ENCODE data around the gene RASA1. TPM values are rescaled to one million over a fixed set of nuclear protein-coding genes. Genes with fewer than 3 reads are reported as not detected.

Gene RASA1
- total RNA-seq, 1 donor from 2014 or later = 22.6 TPM

DNA sequence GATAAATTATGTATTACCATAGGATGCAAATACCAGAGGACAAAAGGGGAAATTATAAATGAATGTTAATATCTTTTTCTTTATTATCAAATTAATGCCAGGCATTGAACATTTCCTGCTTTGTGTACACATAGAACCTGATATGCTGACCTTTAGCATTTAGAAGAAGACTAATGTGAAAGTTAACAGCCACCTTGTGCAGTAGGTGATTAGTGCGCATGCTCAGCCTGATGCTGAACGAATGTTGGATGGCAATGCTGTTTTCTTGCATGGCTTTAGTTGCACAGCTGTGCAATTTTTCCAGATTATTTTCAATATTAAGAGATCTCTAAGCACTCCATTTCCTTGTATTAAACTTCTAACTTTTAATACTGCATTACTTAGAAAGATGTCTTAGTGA is 99.6 kb downstream of the RASA1 start:
- H3K4me3 ChIP-seq (ENCODE audit: low read depth, low read length) = no peak overlapping the region

DNA sequence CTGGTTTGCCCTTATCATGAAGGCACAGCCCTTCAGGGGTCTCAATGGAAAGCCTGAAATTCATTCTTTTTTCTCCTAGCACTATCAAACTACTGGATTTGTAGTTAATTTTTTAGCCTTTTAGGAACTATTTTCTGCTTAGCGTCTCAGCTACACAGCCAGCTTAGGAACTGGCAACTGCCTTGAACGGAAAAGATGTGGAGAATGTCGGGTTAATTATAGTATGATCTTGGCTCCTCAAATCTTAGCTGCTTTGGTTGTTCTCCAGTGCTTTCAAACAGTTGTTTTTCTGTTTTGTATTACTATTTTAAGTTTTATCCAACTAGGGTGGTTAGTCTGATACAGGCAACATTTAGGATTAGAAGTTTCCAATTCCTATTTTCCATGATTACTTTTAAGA is 100.9 kb downstream of the RASA1 start:
- DNase-seq (ENCODE audit: low read depth) = no peak
- no peak for FAIRE-seq
- no peaks in the 10 kb centered on the region for H3K36me3 ChIP-seq (ENCODE audit: control insufficient read depth, insufficient read depth, low read length)

More for the DNA sequence above, 99.6 kb downstream of the RASA1 start:
- TF ChIP-seq, protein P1, sequence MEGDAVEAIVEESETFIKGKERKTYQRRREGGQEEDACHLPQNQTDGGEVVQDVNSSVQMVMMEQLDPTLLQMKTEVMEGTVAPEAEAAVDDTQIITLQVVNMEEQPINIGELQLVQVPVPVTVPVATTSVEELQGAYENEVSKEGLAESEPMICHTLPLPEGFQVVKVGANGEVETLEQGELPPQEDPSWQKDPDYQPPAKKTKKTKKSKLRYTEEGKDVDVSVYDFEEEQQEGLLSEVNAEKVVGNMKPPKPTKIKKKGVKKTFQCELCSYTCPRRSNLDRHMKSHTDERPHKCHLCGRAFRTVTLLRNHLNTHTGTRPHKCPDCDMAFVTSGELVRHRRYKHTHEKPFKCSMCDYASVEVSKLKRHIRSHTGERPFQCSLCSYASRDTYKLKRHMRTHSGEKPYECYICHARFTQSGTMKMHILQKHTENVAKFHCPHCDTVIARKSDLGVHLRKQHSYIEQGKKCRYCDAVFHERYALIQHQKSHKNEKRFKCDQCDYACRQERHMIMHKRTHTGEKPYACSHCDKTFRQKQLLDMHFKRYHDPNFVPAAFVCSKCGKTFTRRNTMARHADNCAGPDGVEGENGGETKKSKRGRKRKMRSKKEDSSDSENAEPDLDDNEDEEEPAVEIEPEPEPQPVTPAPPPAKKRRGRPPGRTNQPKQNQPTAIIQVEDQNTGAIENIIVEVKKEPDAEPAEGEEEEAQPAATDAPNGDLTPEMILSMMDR (IDR thresholded peaks at IDR 0.05; ENCODE audit: insufficient read depth, low read length, severe bottlenecking) = no peak
- FAIRE-seq (no peak), DNase-seq (ENCODE audit: low read depth) (no peak)
- no peaks in the 10 kb centered on the region for H3K36me3 ChIP-seq (ENCODE audit: control insufficient read depth, insufficient read depth, low read length)
- no peaks in the 10 kb centered on the region for H3K27me3 ChIP-seq (ENCODE audit: control insufficient read depth, insufficient read depth, low read length)

DNA sequence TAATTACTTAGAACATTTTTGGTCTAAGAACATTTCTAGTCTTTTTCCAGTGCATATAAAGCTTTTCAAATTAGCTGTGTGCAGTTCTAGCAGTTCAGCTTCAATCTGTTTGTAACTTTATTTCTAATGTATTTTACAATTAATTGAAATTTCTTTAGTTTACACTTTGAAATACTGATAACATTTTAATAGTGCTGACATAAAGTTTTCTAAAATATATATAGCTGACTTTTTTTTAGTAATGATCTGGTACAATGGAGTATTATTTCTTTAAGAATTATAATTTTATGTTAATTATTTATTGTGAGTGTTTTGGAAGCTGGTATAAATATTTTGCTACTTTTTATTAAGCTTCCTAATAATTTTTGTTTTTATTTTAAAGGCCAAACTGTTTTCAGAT is 101.7 kb downstream of the RASA1 start:
- H3K27me3 ChIP-seq (ENCODE audit: control insufficient read depth, insufficient read depth, low read length) = no peaks in the 10 kb centered on the region
- no peaks in the 10 kb centered on the region for H3K36me3 ChIP-seq (ENCODE audit: control insufficient read depth, insufficient read depth, low read length)
- DNase-seq (ENCODE audit: low read depth) (no peak), FAIRE-seq (no peak)
- TF ChIP-seq, protein P1 (IDR thresholded peaks at IDR 0.05; ENCODE audit: insufficient read depth, low read length, severe bottlenecking) = no peak
- no peak overlapping the region for H3K4me3 ChIP-seq (ENCODE audit: low read depth, low read length)

More for the DNA sequence above, 100.9 kb downstream of the RASA1 start:
- no peak overlapping the region for H3K4me3 ChIP-seq (ENCODE audit: low read depth, low read length)
- H3K27me3 ChIP-seq (ENCODE audit: control insufficient read depth, insufficient read depth, low read length) = no peaks in the 10 kb centered on the region
- TF ChIP-seq, protein P1 (IDR thresholded peaks at IDR 0.05; ENCODE audit: insufficient read depth, low read length, severe bottlenecking) = no peak

DNA sequence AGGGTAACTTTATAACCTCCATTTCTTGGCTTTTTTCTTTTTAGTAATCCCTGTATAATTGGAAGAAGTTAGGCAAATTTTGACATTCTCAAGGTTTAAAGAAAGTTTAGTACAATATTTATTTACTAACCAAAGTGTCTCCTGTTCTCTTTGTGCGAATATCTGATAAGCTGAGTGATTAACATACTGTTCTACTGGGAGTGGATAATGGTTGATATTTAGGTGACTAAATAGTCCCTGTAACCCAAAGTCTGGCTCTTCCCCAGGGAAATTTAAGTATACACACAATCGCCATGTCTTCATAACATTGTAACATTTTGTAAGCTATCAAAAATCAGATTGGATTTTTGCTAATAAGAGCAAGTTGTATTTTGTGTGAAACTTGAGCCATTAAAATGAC is 105.0 kb downstream of the RASA1 start:
- H3K27me3 ChIP-seq (ENCODE audit: control insufficient read depth, insufficient read depth, low read length) = no peaks in the 10 kb centered on the region
- TF ChIP-seq, protein P1 (IDR thresholded peaks at IDR 0.05; ENCODE audit: insufficient read depth, low read length, severe bottlenecking) = no peak
- FAIRE-seq = no peak
- H3K4me3 ChIP-seq (ENCODE audit: low read depth, low read length) = no peak overlapping the region
- peaks cover 1% of the 10 kb centered on the region for H3K36me3 ChIP-seq (ENCODE audit: control insufficient read depth, insufficient read depth, low read length)
- DNase-seq (ENCODE audit: low read depth) = no peak

DNA sequence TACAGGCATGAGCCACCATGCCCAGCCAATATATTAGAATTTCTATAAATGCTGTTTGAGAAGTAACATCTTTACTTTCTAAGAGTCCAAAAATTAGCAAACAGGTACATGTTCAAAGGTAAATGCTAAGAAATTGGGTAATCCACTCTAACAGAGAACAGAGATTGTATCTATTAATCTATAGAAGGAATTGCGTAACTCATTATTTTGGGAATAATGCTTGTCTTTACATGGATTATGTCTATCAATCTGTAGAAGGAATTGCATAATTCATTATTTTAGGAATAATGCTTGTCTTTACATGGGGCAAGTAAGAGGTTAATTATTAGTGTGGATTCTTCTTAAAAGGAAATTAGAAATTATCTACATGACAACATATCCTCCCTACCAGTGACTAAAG is 114.5 kb downstream of the RASA1 start:
- FAIRE-seq = no peak
- TF ChIP-seq, protein P1 (IDR thresholded peaks at IDR 0.05; ENCODE audit: insufficient read depth, low read length, severe bottlenecking) = no peak
- peaks cover 4% of the 10 kb centered on the region for H3K36me3 ChIP-seq (ENCODE audit: control insufficient read depth, insufficient read depth, low read length)
- no peak overlapping the region for H3K4me3 ChIP-seq (ENCODE audit: low read depth, low read length)
- DNase-seq (ENCODE audit: low read depth) = no peak
- no peaks in the 10 kb centered on the region for H3K27me3 ChIP-seq (ENCODE audit: control insufficient read depth, insufficient read depth, low read length)

DNA sequence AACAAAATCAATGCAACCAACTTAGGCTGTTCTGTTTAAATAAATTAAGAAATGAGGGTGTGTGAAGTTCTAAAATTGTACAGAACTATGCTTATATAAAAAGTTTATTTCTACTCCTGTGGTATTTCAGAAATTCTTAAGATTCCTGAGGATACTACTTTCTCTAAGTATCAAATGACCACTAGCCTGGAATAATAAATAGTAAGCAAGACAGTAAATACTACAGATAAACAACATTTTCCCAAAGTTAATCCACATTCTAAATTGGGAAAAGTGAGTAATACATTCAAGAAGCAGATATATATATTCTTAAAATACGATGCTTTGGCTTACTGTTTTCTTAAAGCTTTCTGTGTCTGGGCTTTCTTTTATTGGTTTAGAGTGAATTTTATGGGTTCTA is 115.5 kb downstream of the RASA1 start:
- peaks cover 4% of the 10 kb centered on the region for H3K36me3 ChIP-seq (ENCODE audit: control insufficient read depth, insufficient read depth, low read length)

More for the DNA sequence above, 115.5 kb downstream of the RASA1 start:
- no peak for FAIRE-seq
- TF ChIP-seq, protein P1 (IDR thresholded peaks at IDR 0.05; ENCODE audit: insufficient read depth, low read length, severe bottlenecking) = no peak
- Histone ChIP-seq H3K4me3 (ENCODE audit: low read depth, low read length) (no peak overlapping the region), H3K27me3 (ENCODE audit: control insufficient read depth, insufficient read depth, low read length) (no peaks in the 10 kb centered on the region)
- DNase-seq (ENCODE audit: low read depth) = no peak

Data from bronchial epithelial cell (primary cell).